HG03354 (cell line): Measurements from ENCODE around the gene UHRF1.
"Not testable (repeated sequence)": the region's sequence is repeated elsewhere in the genome, so short reads cannot be mapped to it uniquely, and the experiment has no call there.

Experiments used
- ATAC-seq: cut with Tn5 transposase; IDR thresholded peaks from one replicate; pipeline ENCODE4 v1.9.1; 2021; ENCODE audit warnings: mild to moderate bottlenecking; ENCODE audit not compliant: unreplicated experiment, poor library complexity, severe bottlenecking

UHRF1 gene

DNA sequence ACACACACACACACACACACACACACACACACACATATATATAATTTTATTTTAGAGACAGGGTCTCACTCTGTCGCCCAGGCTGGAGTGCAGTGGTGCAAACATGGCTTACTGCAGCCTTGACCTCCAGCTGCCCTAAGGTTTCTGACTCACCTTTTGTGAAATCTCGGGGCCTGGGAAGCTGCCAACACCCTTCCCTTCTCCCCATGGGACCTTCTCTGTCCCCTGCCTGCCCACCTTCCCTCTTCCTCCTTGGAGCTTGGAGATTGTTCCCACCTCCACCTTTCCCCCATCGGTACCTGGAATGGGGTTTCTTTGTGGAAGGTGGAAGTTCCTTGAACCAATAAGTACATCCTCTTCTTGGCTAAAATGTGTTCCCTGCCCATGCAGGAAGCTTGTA, 12.9 kb upstream of the UHRF1 start:
- no peak for ATAC-seq

DNA sequence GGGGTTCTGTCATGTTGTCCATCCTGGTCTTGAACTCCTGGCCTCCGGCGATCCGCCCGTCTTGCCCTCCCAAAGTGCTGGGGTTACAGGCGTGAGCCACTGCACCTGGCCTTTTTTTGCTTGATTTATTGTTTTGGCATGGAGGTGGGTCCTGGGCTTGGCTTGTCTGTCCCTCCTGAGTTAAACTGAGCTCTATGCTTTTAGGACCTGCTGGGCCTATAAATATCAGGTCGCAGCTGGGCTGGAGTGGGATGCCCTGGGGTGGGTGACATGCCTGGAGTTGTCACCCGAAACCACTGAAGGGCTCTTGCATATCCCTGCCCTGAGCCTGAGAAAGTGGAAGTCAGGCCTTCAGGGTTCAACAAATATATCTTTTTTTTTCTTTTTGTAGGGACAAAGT, 12.2 kb upstream of the UHRF1 start:
- ATAC-seq = no peak

DNA sequence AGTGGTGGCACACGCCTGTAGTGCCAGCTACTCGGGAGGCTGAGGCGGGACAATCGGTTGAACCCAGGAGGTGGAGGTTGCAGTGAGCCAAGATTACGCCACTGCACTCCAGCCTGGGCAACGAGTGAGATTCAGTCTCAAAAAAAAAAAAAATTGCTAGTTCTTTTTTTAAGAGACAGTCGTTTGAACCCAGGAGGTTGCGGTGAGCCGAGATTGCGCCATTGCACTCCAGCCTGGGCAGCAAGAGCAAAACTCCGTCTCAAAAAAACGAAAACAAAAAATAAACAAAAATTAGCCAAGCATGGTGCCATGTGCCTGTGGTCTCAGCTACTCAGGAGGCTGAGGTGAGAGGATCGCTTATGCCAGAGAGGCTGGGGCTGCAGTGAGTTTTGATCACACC, 8.4 kb upstream of the UHRF1 start:
- ATAC-seq = not testable (repeated sequence)

DNA sequence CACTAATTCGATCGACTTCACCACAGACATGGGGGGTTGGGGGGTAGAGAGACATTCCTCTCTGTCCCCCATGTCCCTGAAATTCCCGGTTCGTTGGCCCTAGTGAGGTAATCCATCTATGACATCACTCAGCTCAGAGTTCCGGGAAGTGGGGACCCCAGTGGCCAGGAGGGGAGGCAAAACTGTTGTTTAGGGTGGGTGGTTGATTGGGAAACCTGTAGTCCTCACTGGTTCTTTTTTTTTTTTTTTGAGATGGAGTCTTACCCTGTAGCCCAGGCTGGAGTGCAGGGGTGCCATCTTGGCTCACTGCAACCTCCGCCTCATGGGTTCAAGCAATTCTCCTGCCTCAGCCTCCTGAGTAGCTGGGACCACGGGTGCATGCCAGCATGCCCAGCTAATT, 6.5 kb upstream of the UHRF1 start, which contains the start of gene ARRDC5:
ARRDC5 (minus strand) TSS at position 101 of the 400 bp plus-strand sequence; CDS start at position 30, 71 bp downstream.
- ATAC-seq = no peak

DNA sequence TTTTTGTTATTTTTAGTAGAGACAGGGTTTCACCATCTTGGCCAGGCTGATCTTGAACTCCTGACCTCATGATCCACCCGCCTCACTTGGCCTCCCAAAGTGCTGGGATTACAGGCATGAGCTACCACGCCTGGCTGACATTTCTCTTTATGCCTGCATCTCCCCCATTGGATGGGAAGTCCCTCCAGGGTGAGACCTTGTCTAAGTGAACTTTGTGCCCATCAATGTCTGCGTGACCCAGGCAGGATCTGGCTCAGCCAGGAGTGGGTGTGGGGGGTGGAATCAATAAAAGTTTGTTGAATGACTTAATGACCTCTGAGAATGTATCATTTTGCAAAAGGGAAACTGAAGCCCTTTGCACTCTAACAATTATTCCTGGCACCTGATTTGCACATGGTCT, 4.8 kb upstream of the UHRF1 start:
- no peak for ATAC-seq

DNA sequence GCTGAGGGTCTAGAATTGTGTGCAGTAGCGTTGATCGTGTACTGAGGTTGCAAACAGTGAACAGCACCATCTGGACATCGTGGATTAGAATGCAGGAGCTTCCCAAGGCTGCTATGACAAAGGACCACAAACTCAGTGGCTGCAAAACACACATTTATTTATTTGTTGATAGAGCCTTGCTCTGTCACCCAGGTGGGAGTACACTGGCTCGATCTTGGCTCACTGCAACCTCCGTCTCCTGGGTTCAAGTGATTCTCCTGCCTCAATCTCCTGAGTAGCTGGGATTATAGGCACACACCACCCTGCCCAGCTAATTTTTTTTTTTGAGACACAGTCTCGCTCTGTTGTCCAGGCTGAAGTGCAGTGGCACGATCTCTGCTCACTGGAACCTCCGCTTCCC, 2.3 kb upstream of the UHRF1 start:
- no peak for ATAC-seq

DNA sequence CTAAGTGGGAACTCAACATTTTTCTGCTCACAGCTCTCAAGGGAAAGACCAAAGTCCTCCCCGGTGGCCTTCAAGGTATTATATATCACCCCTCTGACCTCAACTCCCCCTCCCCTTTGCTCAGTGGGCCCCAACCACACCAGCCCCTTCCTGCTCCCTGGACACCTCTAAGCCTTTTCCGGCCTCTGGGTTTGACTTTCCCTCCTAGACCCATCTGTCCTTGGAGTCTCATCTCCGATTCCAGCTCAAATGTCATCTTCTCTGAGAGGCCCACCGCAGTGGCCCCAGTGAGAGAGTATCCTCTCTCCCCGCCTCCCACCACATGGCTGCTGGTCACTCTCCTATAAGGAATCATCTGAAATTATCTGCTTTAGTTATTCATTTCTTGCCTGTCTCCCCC, 941 bp upstream of the UHRF1 start:
- no peak for ATAC-seq

DNA sequence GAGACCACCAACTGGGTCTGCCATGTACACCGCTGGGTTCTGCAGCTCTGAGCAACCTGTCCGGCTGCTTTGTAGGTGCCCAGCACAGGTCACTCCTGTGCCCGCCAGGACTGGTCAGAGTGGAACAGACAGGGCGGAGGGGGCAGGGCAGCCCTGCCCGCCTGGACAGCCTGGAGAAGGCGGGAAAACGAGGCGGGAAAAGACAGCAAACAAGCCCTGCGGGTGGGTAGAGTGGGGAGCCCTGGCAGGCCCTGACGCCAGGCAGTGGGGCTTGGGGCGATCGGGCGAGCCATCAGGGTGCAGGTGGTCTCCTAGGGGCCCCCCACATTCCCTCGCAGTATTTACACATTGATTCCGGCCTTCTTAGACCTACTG, 533 bp upstream of the UHRF1 start:
- ATAC-seq = no peak

DNA sequence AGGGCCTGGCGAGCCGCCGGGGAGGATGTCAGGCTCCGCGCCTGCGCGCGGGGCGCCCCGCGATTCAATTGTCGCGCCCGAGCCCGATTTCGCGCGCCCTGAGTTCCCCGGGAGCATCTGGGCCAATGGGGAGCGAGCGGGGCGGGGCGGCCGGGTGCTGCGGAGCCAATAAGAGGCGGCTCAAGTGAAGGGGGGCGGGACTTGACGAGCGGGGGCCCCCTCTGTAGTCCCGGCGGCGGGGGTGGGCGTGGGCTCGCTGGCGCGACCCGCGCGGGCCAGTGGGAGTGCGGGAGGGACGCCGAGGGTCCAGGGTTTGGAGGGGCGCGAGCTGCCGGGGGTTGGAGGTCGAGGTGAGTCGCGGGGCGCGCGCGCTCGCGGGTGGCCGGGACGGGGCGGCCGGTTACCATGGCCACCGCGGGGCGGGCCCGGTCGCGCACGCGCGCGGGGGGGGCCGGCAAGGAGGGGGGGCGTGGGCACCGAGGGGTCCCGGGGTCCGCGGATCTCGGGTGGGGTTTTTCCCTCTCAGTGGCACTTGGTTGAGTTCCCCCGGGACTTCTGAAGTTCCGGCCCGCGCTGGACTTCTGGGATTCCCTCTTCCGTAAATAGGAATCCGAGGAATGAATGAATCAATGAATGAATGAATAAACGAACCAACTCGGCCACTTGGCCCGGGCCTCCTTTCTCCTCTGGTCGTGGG, 744 bp downstream of the UHRF1 start:
- ATAC-seq = peak; percentile 73

DNA sequence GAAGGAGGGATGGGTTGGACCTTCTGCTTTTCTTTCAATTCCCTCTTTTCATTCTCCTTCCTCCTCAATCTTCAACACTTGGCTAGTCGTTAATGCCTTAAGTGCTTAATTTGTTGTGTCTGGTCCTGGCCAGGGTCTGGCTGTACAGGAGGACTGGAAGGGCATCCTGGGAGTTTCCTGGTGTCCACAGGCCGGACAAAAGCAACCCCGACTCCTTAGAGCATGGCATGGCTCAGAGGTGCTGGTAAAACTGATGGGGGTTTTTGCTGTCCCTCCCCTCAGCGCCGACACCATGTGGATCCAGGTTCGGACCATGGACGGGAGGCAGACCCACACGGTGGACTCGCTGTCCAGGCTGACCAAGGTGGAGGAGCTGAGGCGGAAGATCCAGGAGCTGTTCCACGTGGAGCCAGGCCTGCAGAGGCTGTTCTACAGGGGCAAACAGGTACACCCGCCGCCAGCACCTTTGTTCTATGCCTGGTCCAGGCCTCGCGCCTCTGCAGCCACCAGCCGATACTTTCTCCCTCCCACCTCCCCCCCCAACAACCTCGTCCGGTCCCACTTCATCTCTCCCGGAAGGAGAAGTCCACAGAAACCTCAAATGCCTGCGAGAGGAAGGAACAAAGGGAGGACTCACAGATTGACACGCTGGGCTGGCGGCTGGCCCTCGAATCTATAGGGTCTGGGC, 1.4 kb downstream of the UHRF1 start:
- no peak for ATAC-seq

DNA sequence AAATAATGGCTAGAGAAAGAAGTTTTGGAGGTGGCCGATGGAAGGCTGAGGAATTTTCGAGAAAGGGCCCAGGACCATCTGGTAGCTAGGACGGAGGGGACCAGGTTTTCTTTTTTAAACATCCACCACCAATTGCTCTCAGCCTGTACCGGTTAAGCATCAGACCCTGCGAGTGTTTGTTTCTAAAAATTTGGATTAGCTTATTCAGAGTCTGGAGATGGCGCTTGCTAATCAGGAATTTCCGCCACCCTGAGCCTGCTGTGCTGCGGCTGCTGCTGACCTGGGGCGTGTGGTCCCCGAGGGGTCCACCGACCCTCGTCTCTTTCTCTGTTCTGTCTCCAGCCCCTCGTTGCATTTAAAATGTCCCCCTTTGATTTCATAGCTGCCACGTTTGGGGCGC, 2.0 kb downstream of the UHRF1 start:
- no peak for ATAC-seq

DNA sequence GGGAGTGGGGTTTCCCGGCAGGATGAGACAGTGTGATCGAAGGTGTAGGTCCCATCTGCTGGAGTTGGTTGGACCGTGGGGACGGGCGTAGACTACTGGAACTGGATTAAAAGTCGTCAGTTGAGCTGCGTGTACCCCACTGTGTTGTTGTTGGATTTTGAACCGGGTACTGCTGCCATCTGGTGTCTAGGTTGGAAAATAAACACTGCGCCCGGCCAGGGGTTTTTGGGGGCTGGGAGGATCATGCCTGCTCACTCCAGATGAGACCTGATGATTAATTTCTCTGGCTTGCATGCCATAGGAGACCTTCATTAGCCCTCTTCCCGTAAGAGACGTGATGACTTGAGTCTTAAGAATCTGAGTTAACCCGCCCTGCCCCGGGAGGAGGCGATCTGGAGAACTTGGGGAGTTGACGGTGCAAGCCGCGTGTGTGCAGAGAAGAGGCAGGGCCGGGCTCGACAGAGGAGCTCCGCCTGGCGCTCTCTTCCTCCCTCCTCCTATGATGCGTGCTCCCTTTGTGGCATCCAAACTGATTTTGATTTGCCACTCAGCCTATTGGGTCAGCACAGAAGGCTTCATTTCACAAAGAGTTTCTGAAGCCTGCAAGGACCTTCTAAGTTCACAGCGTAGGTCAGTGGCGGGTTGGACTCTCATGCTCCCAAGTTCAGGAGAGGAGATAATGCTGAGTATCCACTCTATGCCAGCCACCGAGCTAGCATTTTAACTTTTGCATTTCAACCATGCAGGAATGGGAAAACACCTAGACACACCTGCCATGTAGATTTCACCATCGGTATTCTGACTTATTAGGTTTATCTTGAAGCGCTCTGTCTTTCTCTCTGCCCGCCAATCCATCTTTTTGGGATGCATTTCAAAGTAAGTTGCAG, 2.7 kb downstream of the UHRF1 start:
- ATAC-seq = no peak

DNA sequence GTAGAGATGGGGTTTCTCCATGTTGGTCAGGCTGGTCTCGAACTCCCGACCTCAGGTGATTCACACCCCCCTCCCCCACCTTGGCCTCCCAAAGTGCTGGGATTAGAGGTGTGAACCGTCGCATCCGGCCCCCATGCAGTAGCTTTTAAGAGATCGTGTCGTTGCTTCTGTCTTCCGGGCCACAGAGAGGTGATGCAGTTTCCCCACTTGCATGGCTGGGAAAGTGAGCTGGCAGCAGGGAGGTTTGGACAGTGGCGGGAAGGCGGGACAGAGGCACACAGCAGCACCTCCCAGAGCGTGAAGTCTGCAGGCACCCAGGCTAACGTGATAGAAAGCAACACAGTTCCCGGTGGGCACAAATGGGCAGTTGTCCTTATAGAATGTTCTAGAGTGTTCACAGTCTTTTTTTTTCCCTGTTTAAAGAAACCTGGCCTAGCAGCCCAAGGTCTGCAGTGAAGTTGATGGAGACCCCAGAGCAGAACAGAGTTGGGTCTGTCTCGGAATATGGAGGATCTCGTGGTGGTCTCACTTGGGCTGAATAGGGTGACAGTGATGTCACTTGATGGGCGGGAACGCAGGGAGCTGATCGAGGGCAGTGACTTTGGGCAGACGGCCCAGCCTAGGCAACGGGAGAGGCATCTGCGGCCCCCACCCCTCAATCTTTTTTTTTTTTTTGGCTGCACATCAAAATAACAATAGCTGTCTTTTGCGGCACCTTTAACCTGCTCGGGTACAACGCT, 4.9 kb downstream of the UHRF1 start:
- ATAC-seq = no peak

DNA sequence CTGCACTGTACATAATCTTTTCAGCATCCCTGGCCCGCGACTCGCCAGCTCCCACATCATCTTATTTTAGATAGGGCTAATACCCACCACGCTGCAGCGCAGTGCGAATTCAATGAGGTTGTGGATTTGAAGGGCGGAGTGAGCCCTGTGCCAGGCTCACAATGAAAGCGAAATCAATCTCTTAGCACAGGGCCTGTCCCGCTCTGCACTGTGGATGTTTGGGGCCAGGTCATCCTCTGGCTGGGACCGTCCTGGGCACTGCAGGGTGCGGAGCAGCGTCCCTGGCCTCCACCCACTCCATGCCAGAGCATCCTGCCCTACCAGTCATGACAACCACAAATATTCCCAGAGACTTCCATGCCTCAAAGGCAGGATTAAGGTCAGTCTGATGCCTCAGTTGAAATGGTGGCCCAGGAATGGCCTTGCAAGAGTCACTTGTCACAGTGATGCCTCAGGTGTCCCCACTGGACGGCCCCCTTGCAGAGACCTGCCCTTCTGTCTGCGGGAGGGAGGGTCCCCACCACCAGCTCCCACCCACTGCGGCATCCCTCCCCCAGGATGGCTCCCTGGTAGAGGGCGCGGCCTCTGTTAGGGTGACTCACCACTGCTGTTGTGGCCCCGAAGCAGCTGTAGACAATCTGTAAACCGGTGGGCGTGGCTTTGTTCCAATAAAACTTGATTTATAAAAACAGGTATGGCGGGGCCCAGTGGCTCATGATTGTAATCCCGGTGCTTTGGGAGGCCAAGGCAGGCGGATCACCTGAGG, 5.6 kb downstream of the UHRF1 start:
- ATAC-seq = no peak

DNA sequence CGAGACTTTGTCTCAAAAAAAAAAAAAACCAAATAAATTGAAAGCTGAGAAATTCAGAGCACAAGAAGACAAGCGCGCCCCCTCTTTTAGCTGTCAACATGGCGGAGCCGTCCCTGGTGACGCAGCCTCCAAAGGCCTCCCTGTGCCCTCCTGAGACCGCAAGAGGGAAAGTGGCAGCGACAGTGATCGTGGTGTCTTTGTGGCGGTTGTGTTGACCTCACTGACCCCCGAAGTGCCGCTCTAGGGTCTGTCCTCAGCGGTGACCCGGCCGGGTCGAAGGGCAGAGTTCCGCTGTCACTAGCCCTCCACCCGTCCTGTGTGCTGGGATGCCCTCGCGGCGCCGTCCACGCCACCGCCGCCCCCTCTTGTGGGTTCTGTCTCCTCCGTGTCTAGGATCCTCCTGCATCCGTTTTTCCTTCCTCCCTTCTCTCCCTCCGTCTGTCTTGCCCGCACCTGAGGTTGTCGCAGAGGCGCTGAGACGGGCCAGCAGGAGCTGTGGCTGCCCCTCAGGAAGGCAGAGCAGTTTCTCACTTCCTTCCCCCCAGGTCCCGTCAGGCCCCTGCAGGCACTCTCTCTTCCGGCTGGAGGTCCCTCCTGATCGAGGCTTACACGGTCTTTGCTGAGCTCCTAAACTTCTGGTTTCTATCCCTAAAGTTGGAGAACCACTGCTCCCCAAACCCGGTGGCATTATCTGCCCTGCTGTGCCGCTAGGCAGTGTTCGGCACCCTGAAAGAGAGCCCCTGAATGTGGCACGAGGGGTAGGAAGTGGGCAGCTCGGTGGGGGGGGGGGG, 7.2 kb downstream of the UHRF1 start:
- peak; percentile 51 for ATAC-seq

DNA sequence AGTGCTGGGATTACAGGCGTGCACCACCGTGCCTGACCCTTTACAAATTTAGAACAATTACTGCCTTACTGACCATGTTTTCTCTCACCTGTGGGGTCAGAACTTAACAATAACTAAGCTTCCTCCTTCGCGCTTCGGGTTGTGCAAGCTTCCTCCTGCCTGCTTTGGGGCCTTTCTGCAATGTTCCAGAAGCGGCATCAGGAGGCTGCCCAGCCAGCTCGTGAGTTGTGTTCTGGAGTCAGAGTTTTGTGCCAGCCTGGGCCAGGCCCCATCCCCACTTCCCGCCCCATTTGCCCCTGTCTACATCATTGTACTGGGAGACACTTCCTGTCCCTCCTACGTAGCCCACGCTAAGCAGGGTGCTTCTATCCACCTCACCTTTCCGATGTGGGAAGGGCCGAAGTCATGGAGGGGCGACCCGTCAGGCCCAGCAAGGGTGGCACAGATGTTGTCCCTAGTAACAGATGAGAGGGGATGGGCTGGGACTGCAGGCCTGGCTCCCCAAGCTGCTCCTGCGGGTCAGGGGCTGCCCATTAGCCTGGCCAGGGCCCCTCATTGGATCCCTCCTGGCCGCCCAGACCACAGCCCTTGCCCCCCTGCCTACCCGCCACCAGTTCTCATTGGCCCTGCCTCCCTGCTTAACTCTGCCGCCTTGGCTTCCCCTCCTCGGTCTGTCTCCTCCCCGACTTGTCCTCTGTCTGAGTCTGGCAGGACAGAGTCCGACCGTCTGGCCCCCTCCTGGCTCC, 13.4 kb downstream of the UHRF1 start:
- no peak for ATAC-seq

DNA sequence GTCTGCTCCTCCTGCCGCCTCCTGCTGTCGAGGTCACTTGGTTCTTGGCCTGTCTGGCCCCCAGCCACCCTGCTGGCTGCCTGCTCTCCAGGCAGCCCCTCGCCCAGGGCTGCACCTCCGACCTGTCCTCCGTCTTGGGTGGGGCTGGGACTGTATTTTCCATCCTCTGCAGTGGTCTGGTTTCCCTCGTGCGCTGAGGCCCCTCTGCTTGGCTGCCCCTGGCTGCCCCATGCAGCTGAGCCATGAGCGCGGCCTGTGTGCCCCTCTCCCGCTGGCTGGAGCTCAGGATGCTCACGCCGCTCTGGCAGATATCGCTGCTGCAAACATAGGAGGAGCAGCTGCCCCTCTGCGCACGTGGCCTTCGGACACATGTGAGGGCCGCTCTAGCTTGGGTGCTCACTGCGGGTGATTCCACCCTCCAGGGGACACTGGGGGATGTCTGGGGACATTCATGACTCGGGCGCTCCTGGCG, 14.0 kb downstream of the UHRF1 start:
- no peak for ATAC-seq

DNA sequence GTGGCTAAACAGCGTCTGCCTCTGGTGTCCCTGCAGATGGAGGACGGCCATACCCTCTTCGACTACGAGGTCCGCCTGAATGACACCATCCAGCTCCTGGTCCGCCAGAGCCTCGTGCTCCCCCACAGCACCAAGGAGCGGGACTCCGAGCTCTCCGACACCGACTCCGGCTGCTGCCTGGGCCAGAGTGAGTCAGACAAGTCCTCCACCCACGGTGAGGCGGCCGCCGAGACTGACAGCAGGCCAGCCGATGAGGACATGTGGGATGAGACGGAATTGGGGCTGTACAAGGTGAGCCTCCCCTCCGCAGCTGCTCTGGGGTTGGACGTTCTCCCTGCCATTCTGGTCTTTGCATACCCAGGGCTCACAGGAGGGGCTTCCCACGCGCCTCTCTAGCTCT, 19.9 kb downstream of the UHRF1 start:
- no peak for ATAC-seq
